Measurements from ENCODE around the gene NALF2. TPM values are rescaled to one million over a fixed set of nuclear protein-coding genes. Genes with fewer than 3 reads are reported as not detected.

The NALF2 gene
- total RNA-seq, 4 donors from 2014 or later = 0.33 TPM; not detected in 3

- in situ Hi-C loops (cut with MboI; ENCODE audit: low sequenced_read_pairs in 4 of 4) = loop anchor here in 2 of 4 donors (25.0 kb wide), 3 partner anchors 102 to 552 kb away; partner anchors contain the start of gene AWAT2 (in 1 of the 2)
Measured at GRCh38 chrX:69535661-69536060, 31.5 kb downstream of the NALF2 start.

DNA sequence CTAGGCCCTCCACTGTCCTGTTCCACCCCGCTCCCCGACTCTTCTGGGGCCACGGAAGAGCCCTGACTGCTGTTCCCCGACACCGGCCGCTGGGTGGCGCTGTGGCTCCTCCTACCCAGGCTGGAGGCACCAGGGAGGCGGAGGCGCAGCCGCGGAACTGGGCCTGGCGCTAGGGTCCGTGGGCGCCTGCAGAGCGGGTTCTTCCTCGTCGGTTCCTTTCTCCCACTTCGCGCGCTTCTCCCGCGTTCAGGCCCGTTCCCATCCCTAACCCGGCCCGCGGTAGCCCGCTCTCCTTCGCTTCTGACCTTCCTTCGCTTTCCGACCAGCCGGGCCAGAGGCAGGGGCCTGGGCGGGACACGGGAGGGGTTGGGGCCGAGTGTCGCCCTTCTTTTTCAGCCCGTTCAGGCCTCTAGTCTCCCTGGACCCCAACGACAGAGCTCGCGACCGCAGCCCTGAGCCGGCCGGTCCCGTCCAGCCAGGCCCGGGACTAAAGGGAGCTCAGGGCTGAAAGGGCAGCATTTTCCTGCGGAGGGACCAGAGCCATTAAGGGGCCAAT is 34.3 kb downstream of the NALF2 start:
- intact Hi-C loops (cut with DNase I; ENCODE audit: low total_unique reads) (loop anchor here (1.0 to 2.0 kb wide), 3 partner anchors 80 to 558 kb away; no protein-coding TSS in a partner anchor), in situ Hi-C loops (cut with MboI; ENCODE audit: low sequenced_read_pairs in 4 of 4) (loop anchor here in 2 of 4 donors (25.0 kb wide), 3 partner anchors 99 to 549 kb away; partner anchors contain the start of gene AWAT2 (in 1 of the 2))
- Histone ChIP-seq H3K27ac (no peak overlapping the region), H3K4me1 (no peaks in the 10 kb centered on the region), H3K36me3 (no peaks in the 10 kb centered on the region), H3K9me3 (no peaks in the 10 kb centered on the region), H3K4me3 (peak overlapping the region; percentile 50 to 60 (median 53)), H3K27me3 (no peaks in the 10 kb centered on the region)
- no peak for TF ChIP-seq POLR2A (IDR thresholded peaks at IDR 0.05)
- TF ChIP-seq, protein P1, sequence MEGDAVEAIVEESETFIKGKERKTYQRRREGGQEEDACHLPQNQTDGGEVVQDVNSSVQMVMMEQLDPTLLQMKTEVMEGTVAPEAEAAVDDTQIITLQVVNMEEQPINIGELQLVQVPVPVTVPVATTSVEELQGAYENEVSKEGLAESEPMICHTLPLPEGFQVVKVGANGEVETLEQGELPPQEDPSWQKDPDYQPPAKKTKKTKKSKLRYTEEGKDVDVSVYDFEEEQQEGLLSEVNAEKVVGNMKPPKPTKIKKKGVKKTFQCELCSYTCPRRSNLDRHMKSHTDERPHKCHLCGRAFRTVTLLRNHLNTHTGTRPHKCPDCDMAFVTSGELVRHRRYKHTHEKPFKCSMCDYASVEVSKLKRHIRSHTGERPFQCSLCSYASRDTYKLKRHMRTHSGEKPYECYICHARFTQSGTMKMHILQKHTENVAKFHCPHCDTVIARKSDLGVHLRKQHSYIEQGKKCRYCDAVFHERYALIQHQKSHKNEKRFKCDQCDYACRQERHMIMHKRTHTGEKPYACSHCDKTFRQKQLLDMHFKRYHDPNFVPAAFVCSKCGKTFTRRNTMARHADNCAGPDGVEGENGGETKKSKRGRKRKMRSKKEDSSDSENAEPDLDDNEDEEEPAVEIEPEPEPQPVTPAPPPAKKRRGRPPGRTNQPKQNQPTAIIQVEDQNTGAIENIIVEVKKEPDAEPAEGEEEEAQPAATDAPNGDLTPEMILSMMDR (IDR thresholded peaks at IDR 0.05 in 4 of 5, conservative IDR thresholded peaks at IDR 0.05 in 1 of 5) = peak; percentile 62 to 80 (median 74)
- ATAC-seq (peak; percentile 78 to 80), DNase-seq (peak; percentile 23 to 43)

More at GRCh38 chrX:69535661-69536060, 31.5 kb downstream of the NALF2 start:
- H3K9me3 ChIP-seq = no peaks in the 10 kb centered on the region
- TF ChIP-seq, protein P1 (IDR thresholded peaks at IDR 0.05 in 4 of 5, conservative IDR thresholded peaks at IDR 0.05 in 1 of 5) = no peak
- no peak for TF ChIP-seq POLR2A (IDR thresholded peaks at IDR 0.05)
- DNase-seq (no peak), ATAC-seq (no peak)
- intact Hi-C loops (cut with DNase I; ENCODE audit: low total_unique reads) = no loop called here
- no peak overlapping the region for H3K4me3 ChIP-seq
- no peaks in the 10 kb centered on the region for H3K4me1 ChIP-seq
- no peak overlapping the region for H3K27ac ChIP-seq
- H3K36me3 ChIP-seq = no peaks in the 10 kb centered on the region
- no peaks in the 10 kb centered on the region for H3K27me3 ChIP-seq

GRCh38 chrX:69539437-69539836 is 35.3 kb downstream of the NALF2 start:
- intact Hi-C loops (cut with DNase I; ENCODE audit: low total_unique reads) = loop anchor here (2.0 kb wide), 2 partner anchors 491 to 557 kb away; no protein-coding TSS in a partner anchor
- Histone ChIP-seq H3K27me3 (no peaks in the 10 kb centered on the region), H3K27ac (no peak overlapping the region), H3K36me3 (no peaks in the 10 kb centered on the region), H3K4me1 (no peaks in the 10 kb centered on the region), H3K9me3 (no peaks in the 10 kb centered on the region), H3K4me3 (no peak overlapping the region)
- ATAC-seq = no peak
- no peak for DNase-seq
- TF ChIP-seq, protein P1 (IDR thresholded peaks at IDR 0.05 in 4 of 5, conservative IDR thresholded peaks at IDR 0.05 in 1 of 5) = no peak
- no peak for TF ChIP-seq POLR2A (IDR thresholded peaks at IDR 0.05)
- in situ Hi-C loops (cut with MboI; ENCODE audit: low sequenced_read_pairs in 4 of 4) = loop anchor here in 2 of 4 donors (25.0 kb wide), 3 partner anchors 98 to 548 kb away; partner anchors contain the start of gene AWAT2 (in 1 of the 2)

DNA sequence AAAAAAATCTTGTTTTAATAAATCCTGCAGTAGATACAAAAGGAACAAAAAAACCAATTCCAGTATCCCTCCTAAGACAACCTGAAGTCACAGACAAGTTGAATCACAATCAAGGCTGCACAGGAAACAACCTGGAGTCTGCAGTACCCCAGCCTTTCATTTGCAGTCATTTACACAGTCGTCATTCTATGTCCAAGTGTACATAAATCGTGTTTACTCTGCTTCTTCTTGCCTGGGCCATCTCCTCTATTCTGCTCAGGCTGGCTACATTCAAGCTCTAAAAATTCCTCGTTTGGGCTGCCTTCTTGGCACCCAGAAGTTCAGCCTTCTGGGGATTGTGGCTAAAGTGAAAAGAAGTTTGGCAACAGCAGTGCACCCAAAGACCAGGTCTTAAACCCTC is 37.8 kb downstream of the NALF2 start:
- intact Hi-C loops (cut with DNase I; ENCODE audit: low total_unique reads) (no loop called here), in situ Hi-C loops (cut with MboI; ENCODE audit: low sequenced_read_pairs in 4 of 4) (loop anchor here in 3 of 4 donors (5.0 to 25.0 kb wide), 4 partner anchors 95 to 545 kb away; partner anchors contain the start of gene AWAT2 (in 1 of the 3))
- H3K4me3 ChIP-seq = no peak overlapping the region
- TF ChIP-seq, protein P1 (IDR thresholded peaks at IDR 0.05 in 4 of 5, conservative IDR thresholded peaks at IDR 0.05 in 1 of 5) = no peak
- no peaks in the 10 kb centered on the region for H3K9me3 ChIP-seq
- DNase-seq (no peak), ATAC-seq (no peak)
- H3K4me1 ChIP-seq = no peaks in the 10 kb centered on the region
- no peaks in the 10 kb centered on the region for H3K36me3 ChIP-seq
- no peak overlapping the region for H3K27ac ChIP-seq
- no peaks in the 10 kb centered on the region for H3K27me3 ChIP-seq
